Renal pelvis (tissue), 4 donors: Measurements from ENCODE around the gene STRC. TPM values are rescaled to one million over a fixed set of nuclear protein-coding genes. Genes with fewer than 3 reads are reported as not detected.
"Not testable (repeated sequence)": the region's sequence is repeated elsewhere in the genome, so short reads cannot be mapped to it uniquely, and the experiment has no call there.

Experiments
- DNase-seq: peaks from one replicate; pipeline ENCODE4 v3.0.0-alpha.2; 2013
- polyA plus RNA-seq, 3 donors: library from polyadenylated mRNA; unstranded; fragments of 120-200 nt; gene quantifications; one replicate each; pipeline ENCODE4 v1.2.1, GENCODE V29; 2013; ENCODE audit not compliant: insufficient read length in 3 of 3

Gene STRC
- polyA plus RNA-seq, 3 donors: 0.63 to 1.8 (median 1.2) TPM

DNA sequence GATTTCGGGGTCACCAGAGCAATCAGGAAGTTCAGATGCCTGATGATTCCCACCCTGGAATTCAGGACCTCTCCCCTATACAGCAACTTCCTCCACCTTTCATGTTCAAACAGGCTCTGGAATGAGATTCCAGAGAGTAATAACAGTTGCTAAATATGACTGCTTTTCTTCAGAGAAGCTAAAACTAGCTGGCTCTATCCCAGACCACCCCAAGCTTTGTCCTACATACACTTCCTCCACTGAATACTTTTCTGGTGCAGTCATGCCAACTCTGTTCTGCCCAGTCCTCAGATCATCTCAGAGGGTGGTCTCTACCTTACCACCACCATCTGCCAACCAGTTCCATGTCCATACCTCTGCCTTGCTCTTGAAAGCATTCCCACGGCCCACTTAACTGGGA, 52.0 kb downstream of the STRC start:
- DNase-seq: not testable (repeated sequence)

DNA sequence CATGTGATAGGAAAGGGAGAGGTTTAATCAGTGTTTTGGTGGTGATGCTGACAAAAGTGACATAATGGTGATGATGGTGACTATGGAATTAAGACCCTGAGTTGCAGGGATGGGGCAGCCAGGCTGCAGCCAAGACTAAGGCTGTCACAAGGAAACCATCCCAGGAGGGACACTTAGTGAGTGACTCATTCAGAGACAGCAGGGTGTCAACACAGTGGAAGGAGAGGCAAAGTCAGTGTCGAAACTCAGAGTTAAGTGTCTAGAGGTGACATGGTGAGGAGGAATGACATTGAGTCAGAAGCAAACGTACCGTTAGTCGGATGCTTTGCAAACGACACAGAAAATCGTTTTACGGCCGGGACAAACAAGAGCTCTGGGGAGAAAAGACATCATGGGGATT, 54.8 kb downstream of the STRC start:
- DNase-seq: not testable (repeated sequence)

- DNase-seq: not testable (repeated sequence)
Observed at GRCh38 chr15:43562753-43563152, 55.8 kb downstream of the STRC start.

- DNase-seq: no peak
Observed at GRCh38 chr15:43552986-43553385, 65.6 kb downstream of the STRC start.

DNA sequence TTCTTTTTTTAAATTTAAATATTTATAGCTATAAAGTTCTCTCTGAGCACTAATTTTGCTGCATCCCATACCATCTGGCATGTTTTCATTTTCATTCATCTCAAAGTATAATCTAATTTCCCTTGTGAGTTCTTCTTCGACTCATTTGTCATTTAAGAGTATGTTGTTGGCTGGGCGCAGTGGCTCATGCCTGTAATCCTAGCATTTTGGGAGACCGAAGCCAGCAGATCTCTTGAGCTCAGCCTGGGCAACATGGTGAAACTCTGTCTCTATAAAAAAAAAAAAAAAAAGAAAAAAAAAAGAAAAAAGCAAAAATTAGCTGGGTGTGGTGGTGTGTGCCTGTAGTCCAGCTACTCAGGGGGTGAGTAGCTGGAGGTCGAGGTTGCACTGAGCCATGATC, 66.3 kb downstream of the STRC start:
- DNase-seq: no peak

DNA sequence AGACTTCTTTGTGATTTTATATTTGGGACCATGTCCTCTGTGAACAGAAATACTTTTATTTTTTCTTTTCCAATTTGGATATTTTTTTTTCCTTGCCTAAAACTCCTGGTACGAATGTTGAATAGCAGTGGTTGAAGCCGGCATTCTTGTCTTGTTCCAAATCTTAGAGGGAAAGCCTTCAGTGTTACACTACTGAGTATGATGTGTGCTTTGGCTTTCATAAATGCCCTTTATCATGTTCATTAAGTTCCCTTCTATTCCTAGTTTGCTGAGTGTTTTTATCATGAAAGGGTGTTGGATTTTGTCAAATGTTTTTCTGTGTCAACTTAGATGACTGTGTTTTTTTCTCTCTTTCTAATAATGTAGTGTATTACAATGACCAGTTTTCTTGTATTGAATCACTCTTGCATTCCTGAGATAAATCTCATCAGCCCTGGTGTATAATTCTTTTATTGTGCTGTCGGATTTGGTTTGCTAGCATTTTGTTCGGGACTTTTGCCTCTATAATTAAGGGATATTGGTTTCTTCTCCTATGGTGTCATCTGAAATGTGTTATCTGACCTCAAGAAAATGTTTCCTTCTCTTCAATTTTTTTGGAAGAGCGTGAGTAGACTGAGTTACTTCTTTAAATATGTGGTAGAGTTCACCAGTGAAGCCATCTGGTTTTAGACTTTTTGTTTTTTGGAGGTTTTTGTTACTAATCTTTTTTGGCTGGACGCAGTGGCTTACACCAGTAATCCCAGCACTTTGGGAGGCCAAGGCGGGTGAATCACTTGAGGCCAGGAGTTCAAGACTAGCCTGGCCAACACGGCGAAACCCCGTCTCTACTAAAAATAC, 67.9 kb downstream of the STRC start:
- no peak for DNase-seq

Other genes starting within 250 kb of the STRC start
- 10 to 100 TPM; 23.3 to 36.4 (median 36.4) TPM for gene ZSCAN29, start 247.8 kb downstream of the STRC start, polyA plus RNA-seq
- gene TUBGCP4, start 247.7 kb downstream of the STRC start, polyA plus RNA-seq: 10 to 100 TPM; 23.7 to 35.0 (median 31.5) TPM
- gene TP53BP1, start 125.6 kb downstream of the STRC start, polyA plus RNA-seq: 100 to 1,000 TPM in 1 of 3 donors, 10 to 100 TPM in 2; 69.5 to 116 (median 99.3) TPM
- gene MAP1A, start 101.2 kb downstream of the STRC start, polyA plus RNA-seq: 1 to 10 TPM; 7.7 to 9.6 (median 8.2) TPM
- 10 to 100 TPM; 21.1 to 41.8 (median 36.1) TPM for gene PPIP5K1, start 28.6 kb downstream of the STRC start, polyA plus RNA-seq
- gene CKMT1B, start 24.8 kb downstream of the STRC start, polyA plus RNA-seq: 1 to 10 TPM; 2.2 to 3.4 (median 3.2) TPM
- 10 to 100 TPM in 1 of 3 donors, 1 to 10 TPM in 2; 3.3 to 13.3 (median 9.4) TPM for gene CATSPER2, start 30.0 kb upstream of the STRC start, polyA plus RNA-seq
- gene CKMT1A, start 75.1 kb upstream of the STRC start, polyA plus RNA-seq: 1 to 10 TPM; 2.6 to 3.5 (median 3.3) TPM
- 100 to 1,000 TPM; 489 to 632 (median 518) TPM for gene PDIA3, start 127.6 kb upstream of the STRC start, polyA plus RNA-seq
- 1 to 10 TPM; 3.1 to 3.2 (median 3.2) TPM for gene ELL3, start 158.2 kb upstream of the STRC start, polyA plus RNA-seq
- 100 to 1,000 TPM; 586 to 760 (median 676) TPM for gene SERF2, start 173.5 kb upstream of the STRC start, polyA plus RNA-seq
- under 1 TPM in 2 of 3 donors, not detected in 1; 0.25 to 0.47 TPM for gene SERINC4, start 181.4 kb upstream of the STRC start, polyA plus RNA-seq
- 10 to 100 TPM; 12.9 to 21.1 (median 13.3) TPM for gene HYPK, start 181.8 kb upstream of the STRC start, polyA plus RNA-seq
- 10 to 100 TPM; 58.3 to 74.3 (median 71.1) TPM for gene MFAP1, start 205.9 kb upstream of the STRC start, polyA plus RNA-seq
- 10 to 100 TPM; 12.6 to 14.0 (median 13.9) TPM for gene WDR76, start 208.2 kb upstream of the STRC start, polyA plus RNA-seq